NCI-H1436 (cell line): ENCODE results near the gene ADAMTS14.

Source experiments
- DNase-seq: peaks from one replicate; lab custom pipeline; 2025; lab: John Stamatoyannopoulos, UW

The ADAMTS14 gene

DNA sequence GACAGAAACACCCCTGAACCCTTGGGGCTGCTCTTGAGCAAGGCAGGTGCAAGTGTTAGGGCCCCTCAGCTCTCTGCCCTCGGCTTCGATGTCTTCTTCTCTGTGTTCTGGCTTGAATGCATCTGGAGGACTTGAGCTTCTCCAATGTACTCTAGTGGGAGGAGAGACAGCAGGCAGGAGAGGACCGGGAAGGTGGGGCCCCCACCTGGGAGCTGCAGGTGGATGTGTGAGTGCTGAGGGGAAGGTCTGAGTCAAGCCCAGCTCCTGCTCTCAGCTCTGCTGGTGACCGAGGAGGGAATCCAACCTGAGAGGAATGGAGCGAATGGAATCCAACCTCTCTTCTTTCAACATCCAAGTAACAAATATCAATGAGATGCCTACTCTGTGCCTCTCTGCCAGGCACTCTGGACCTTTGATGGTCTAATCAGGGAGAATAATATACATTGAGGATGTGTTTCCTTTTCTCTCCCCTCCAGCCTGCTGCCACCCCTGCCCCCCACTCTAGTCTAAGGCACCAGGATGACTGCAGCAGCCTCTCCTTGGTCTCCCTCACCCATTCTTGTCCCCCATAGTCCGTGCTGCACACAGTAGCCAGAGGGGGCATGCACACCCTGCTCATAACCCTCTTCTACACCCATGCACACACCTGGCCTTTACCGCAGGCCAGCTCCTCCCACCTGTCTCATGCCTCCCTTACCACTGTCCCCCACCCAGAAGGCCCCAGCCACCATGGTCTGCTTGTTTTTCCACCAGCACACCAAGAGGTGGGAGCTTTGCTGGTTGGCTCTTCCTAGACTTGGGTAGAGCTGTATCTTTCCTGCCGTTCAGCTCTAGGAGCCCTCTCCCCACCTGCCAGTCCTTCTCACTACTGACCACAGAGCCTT is 99.2 kb downstream of the ADAMTS14 start:
- DNase-seq: no peak

GRCh38 chr10:70772627-70773026 is 100.3 kb downstream of the ADAMTS14 start:
- no peak for DNase-seq

DNA sequence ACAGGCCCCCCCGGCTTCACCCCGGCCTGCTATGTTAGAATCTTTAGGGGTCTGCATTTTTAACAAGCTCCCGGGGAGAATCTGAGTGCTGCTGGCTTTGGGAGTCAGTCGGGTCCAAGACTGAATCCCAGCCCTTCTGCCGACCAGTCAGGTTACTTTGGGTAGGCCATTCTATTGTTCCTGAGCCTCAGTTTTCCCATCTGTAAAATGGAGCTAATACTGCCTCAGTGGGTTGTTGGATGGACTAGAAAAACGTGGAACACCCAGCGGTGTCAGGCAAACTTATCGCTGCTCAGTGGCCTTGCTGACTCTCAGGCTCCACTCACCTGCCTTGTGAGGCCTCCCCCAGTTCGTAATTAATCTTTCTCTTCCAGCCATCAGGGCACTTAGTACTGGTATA is 101.2 kb downstream of the ADAMTS14 start:
- DNase-seq: no peak

- DNase-seq: no peak
Measured at GRCh38 chr10:70773965-70774809, 101.9 kb downstream of the ADAMTS14 start.

DNA sequence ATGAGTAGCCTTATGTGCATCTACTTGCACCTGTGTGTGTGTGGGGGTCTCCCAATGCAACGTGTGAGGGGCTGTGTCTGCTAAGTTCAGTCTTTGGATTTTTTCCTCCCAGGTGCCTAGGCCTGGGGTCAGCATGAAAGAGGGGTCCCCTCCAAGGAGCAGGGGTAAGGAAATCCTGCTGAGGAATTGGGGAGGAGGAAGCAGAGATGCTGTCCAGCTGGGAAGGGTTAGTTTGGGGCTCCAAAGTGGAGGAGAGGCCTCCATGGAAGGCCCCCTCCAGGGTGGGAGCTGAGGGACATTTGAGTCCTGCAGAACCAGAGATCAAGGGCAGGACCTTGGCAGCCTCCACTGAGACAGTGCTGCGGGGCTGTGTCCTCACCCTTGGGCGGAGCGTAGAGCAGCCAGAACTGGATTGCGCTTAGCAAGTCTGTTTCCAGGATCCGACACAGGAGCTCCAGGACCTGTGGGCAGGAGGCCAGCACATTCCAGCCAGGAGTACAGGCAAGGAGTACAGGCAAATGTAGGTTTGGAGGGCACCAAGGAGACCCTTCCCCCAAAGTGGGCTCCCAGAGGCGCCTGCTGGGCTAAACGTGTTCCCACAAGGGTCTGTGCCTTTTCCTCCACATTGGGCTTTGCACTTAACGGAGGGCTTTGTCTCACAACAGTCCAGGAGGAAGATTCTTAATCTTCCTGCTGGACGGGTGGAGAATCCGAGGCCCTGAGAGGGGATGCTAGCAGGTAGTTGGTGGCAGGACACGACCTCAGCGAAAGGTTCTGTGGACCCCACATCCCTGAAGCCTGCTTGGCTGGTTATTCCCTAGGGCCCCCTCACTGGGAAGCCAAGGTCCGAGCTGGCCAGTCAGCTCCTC is 102.7 kb downstream of the ADAMTS14 start:
- DNase-seq: no peak

DNA sequence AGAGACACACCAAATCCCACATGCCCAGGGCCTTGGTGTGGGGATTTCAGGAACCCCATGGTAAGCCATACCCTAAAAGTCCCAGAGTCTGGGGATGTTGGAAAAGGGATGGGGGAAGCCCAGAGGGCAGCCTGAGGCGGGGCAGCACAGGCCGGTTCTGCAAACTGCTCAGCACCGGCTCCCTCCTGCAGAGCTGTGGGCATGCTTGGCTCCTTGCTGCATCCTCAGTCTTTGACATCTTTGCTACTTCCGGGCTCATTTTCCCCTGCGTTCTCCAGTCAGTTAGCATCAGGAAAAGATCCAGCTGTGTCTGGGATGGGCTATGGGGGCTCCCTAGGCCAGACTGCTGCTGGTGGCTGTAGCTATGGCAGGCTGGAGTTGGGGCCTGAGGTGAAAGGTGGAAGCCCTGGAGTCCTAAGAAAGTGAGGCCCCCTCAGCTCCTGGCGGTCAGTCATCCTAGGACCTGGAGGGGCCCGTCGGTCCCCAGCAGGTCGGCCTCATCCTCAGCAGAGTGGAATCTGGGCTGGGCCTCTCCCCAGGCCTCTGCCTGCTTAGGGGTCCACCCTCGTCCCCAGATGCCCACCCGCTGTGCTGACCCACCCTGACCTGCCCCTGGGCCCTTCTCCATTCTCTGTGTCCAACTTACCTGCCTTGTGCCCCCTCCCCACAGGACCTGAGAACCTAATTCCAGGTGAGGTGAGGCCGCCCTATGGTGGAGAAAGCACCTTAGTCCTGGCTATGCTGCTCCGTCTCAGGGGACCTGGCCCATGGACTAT is 103.6 kb downstream of the ADAMTS14 start:
- DNase-seq: no peak

- no peak for DNase-seq
Measured at GRCh38 chr10:70776455-70777005, 104.2 kb downstream of the ADAMTS14 start.

DNA sequence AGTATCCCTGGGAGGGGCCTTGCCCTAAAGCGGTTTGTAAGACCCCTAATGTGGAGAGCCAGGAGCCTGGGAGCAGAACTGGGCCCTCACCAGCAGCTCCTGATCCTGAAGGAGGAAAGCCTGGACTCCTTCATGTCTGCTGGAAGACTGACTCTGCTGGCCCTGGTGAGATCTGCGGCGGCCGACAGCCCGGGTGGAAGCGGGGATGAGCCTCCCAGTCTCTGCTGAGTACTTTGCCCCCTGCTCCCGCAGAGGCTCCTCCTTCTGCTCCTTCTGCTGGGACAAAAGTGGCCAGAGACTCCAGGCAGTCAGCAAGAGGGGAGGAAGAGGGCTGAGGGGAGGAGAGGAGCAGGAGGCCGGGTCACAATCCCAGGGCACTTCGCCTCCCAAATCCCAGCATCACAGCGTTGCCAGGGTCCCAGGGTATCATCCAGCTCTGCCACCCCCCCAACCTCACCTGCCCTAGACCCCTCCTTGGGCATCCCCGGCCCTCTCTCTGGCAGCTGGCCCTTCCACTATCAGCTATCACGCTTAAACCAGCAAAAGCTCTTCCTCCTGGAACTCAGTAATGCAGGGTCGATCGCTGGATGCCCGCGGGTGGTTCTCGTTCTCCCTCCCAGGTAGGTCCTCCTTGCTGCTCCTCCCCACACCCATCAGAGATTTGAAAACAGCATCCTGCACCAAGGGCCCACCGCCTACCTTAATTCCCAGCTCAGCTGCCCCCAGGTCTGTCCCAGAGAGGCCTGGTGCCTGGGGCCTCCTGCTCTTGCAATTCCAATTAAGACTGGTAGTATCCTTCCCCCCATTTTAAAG is 105.0 kb downstream of the ADAMTS14 start:
- no peak for DNase-seq

DNA sequence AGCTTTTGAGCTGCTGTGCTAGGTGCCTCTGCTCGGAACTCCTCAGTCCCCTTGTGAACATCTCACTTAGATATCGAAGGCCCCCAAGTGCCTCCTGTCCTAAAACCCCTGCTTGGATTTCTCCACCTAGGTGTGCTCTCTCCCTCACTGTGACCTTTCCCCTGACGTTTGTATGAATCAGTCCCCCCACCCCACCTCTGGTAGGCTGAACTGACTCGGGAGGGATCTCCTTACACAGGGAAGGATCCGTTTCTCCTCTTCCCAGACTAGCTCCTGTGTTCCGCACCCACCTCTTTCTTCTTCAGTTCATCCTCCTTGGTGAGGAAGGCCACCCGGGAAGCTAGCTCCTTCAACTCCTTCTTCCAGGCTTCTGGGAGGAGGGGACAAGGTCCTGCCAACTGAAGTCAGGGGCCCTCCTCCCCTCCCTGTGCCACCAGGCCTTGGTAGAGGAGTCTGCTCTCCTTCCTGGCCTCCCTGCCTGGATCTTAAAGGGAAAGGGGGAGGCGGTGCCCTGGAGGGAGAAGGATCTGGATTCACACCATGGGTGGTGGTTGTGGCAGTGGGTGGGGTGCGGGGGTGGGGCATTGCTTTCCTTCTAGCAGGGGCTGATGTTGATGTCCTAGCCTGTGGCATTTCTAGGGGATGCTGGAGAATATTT is 106.1 kb downstream of the ADAMTS14 start:
- no peak for DNase-seq

GRCh38 chr10:70779088-70779487 is 106.8 kb downstream of the ADAMTS14 start:
- DNase-seq: no peak

- DNase-seq: no peak
Measured at GRCh38 chr10:70779511-70780369, 107.4 kb downstream of the ADAMTS14 start.

DNA sequence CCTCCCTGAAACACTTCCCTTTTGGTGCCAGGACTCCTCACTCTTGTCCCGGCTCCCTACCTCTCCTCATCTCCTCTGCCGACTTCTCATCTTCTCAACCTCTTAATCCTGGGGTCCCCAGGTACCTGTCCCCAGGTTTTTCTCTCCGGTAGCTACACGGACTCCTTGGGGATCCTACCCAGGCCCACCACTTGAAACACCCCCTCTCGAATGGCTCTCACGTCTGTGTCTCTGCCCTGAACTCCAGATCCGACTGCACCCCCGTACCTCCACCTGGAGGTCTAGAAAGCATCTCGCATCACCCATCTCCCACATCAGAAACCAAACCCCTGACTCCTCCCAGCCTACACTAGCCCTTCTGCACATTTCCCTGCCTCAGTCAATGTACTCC is 108.1 kb downstream of the ADAMTS14 start:
- no peak for DNase-seq

- DNase-seq: no peak
Measured at GRCh38 chr10:70780772-70781171, 108.5 kb downstream of the ADAMTS14 start.

GRCh38 chr10:70781461-70782051 is 109.2 kb downstream of the ADAMTS14 start:
- no peak for DNase-seq

DNA sequence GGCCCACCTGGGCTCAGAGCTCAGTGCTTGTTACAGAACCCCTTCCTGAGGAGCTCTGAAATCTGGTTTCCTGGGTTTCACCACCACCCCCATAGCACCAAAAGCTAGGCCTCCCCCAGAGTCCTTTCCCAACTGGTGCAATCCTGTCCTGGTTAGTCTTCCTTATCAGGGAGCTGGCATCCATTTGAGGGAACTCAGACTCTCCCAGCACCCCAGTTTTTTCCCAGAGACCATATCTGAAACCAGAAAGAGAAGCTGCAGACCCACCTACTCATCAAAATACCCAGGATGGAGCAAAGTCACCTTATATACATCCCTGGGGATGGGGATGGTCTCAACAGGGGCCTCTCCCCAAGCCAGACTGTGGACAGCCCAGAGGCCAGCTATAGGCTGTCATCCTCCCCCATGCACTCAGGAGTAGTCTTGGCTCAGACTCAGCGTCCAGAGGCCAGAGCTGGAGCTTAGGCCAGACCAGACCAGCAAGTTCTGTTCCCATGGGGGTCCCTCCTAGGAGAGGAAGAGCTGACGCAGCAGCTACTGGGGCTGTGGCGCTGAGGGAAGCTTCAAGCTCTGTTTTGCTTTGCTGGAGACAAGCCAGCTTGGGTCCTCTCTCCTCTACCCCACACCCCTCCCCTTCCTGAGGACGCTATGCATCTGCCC is 109.9 kb downstream of the ADAMTS14 start:
- DNase-seq: no peak

GRCh38 chr10:70782746-70783680 is 110.7 kb downstream of the ADAMTS14 start:
- no peak for DNase-seq

DNA sequence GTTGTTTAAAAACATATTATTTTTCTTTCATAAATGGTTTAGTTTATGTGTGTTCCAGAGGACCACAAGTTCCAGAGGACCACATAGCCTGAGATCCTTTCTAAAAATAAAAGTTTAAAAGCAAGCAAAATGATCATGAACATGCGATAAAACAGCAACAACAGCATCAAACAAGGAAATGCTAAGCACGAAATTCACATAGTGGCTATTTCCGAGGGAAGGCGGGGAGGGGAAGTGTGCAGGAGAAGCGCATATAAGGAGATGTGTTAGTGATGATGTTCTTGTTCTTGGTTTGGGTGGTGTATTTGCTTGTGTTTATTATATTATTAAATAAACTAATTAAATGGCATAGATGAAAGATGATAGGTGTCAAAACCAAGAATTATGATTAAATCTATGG is 111.7 kb downstream of the ADAMTS14 start:
- DNase-seq: no peak
